Measurements from ENCODE around the gene SREBF2.

DNA sequence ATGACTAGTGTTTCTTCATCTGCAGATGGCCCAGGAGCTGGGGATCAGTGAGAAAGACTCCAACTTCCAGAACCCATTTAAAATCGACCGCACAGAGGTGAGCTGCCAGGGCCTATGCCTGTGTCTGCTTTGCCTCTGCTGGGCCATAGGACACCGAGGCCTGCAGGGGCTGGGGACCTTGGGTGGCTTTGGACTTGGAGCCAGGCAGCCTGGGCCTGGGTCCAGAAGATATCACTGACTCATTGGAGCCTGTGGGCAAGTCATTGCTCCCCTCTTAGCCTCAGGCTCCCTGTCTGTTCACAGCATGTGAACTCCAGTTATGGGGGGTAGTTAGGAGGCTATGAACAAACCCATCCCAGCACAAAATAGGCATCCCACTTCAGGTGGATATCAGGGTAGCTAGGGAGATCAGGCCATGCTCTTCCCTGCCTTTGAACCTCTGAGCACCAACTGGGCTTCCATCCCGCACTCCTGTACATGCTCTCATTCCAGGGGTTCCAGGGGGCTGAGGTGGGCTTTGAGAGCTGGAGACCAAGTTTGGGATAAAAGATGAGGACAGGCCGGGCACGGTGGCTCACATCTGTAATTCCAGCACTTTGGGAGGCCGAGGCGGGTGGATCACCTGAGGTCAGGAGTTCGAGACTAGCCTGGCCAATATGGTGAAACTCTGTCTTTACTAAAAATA lies 19.0 kb upstream of the SREBF2 start:
- TF ChIP-seq, protein P1, sequence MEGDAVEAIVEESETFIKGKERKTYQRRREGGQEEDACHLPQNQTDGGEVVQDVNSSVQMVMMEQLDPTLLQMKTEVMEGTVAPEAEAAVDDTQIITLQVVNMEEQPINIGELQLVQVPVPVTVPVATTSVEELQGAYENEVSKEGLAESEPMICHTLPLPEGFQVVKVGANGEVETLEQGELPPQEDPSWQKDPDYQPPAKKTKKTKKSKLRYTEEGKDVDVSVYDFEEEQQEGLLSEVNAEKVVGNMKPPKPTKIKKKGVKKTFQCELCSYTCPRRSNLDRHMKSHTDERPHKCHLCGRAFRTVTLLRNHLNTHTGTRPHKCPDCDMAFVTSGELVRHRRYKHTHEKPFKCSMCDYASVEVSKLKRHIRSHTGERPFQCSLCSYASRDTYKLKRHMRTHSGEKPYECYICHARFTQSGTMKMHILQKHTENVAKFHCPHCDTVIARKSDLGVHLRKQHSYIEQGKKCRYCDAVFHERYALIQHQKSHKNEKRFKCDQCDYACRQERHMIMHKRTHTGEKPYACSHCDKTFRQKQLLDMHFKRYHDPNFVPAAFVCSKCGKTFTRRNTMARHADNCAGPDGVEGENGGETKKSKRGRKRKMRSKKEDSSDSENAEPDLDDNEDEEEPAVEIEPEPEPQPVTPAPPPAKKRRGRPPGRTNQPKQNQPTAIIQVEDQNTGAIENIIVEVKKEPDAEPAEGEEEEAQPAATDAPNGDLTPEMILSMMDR (IDR thresholded peaks at IDR 0.05) = no peak
- no peak for TF ChIP-seq POLR2A (IDR thresholded peaks at IDR 0.05)

Measured in uterus (tissue), 2 donors.